ENCODE measurements around the gene LRRC36.

LRRC36 gene

GRCh38 chr16:67326115-67326471 is 522 bp upstream of the LRRC36 start:
- CTCF ChIA-PET = interaction anchor here (0.7 to 5.2 kb wide), 17 partner anchors 10 to 347 kb away, joined by 3 to 23 read pairs (median 4); partner anchors contain the start of gene ATP6V0D1
- no peak for TF ChIP-seq CTCF (IDR thresholded peaks at IDR 0.05; ENCODE audit: control extremely low read depth, extremely low read depth, low read depth, missing control alignments)
- POLR2A ChIA-PET = no interaction called here
- DNase-seq (ENCODE audit: extremely low spot score) = no peak

- CTCF ChIA-PET = interaction anchor here (0.7 to 5.2 kb wide), 12 partner anchors 10 to 140 kb away, joined by 3 to 23 read pairs (median 4); partner anchors contain the start of gene ZDHHC1
- peak; percentile 34 for DNase-seq (ENCODE audit: extremely low spot score)
- POLR2A ChIA-PET = no interaction called here
- TF ChIP-seq CTCF (IDR thresholded peaks at IDR 0.05; ENCODE audit: control extremely low read depth, extremely low read depth, low read depth, missing control alignments) = no peak
Measured at GRCh38 chr16:67327743-67328142, 1.1 kb downstream of the LRRC36 start.

- ChIA-PET CTCF (interaction anchor here (1.2 to 5.2 kb wide), 3 partner anchors 14 to 70 kb away, joined by 3 to 18 read pairs (median 3); no protein-coding TSS in a partner anchor), POLR2A (no interaction called here)
- DNase-seq (ENCODE audit: extremely low spot score) = no peak
Measured at GRCh38 chr16:67329901-67330300, 3.3 kb downstream of the LRRC36 start.

GRCh38 chr16:67333315-67333714 is 6.7 kb downstream of the LRRC36 start:
- no peak for DNase-seq (ENCODE audit: extremely low spot score)
- ChIA-PET POLR2A (no interaction called here), CTCF (interaction anchor here (1.4 kb wide), 1 partner anchor 13 kb away, joined by 3 read pairs; no protein-coding TSS in a partner anchor)
- TF ChIP-seq CTCF (IDR thresholded peaks at IDR 0.05; ENCODE audit: control extremely low read depth, extremely low read depth, low read depth, missing control alignments) = no peak

More at GRCh38 chr16:67329901-67330300, 3.3 kb downstream of the LRRC36 start:
- TF ChIP-seq CTCF (IDR thresholded peaks at IDR 0.05; ENCODE audit: control extremely low read depth, extremely low read depth, low read depth, missing control alignments) = no peak

GRCh38 chr16:67336116-67336515 is 9.5 kb downstream of the LRRC36 start:
- ChIA-PET POLR2A (no interaction called here), CTCF (interaction anchor here (1.5 kb wide), 2 partner anchors 9 to 10 kb away, joined by 3 to 4 read pairs; partner anchors contain the start of genes KCTD19 and LRRC36)
- no peak for DNase-seq (ENCODE audit: extremely low spot score)
- TF ChIP-seq CTCF (IDR thresholded peaks at IDR 0.05; ENCODE audit: control extremely low read depth, extremely low read depth, low read depth, missing control alignments) = no peak

GRCh38 chr16:67336648-67337047 is 10.0 kb downstream of the LRRC36 start:
- no peak for TF ChIP-seq CTCF (IDR thresholded peaks at IDR 0.05; ENCODE audit: control extremely low read depth, extremely low read depth, low read depth, missing control alignments)
- POLR2A ChIA-PET = no interaction called here
- CTCF ChIA-PET = interaction anchor here (1.1 to 1.5 kb wide), 3 partner anchors 9 to 11 kb away, joined by 3 to 4 read pairs (median 3); partner anchors contain the start of genes KCTD19 and LRRC36
- no peak for DNase-seq (ENCODE audit: extremely low spot score)
